ENCODE results near the gene MED12L.

- TF ChIP-seq CTCF (conservative IDR thresholded peaks at IDR 0.05 in 1 of 2, IDR thresholded peaks at IDR 0.05 in 1 of 2; ENCODE audit: low read depth in 1 of 2, low read length in 2 of 2) (no peak), EZH2 (IDR thresholded peaks at IDR 0.05; ENCODE audit: low read length, missing control alignments) (no peak)
Measured at GRCh38 chr3:151403246-151403645, 317.8 kb downstream of the MED12L start.

Data from fibroblast of lung (primary cell).